ENCODE results near the gene SLBP. TPM values are rescaled to one million over a fixed set of nuclear protein-coding genes. Genes with fewer than 3 reads are reported as not detected.

Gene SLBP
- total RNA-seq, 1 experiment from 2014 or later: 43.5 TPM

- H3K36me3 Mint-ChIP-seq (ENCODE audit: insufficient read depth, unreplicated experiment): peaks cover 45% of the 10 kb centered on the region
- CTCF ChIA-PET: interaction anchor here (0.6 to 7.7 kb wide), 3 partner anchors 66 to 165 kb away, joined by 3 to 151 read pairs (median 3); no protein-coding TSS in a partner anchor
These were observed 31.4 kb upstream of the SLBP start for GRCh38 chr4:1743551-1743950.

DNA sequence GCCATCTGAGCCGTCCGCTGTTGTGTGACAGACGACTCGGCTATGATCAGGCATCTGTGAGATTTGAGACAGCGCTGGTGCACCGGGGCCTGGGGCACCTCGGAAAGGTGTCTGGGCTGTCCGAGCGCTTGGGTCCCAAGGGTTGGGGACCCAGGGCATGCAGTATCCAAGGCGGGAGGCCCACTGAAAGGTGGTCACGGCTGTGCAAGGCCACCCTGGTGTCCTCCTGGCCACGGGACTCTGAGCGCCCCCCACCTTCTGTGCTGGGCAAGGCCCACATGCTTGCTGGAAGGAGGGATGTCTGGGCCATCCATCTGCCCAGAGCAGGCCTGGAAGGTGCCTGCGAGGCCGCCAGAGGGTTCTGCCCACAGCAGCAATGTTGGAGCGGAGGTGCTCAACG lies 29.1 kb upstream of the SLBP start:
- Mint-ChIP-seq H3K4me3 (ENCODE audit: unreplicated experiment) (no peak overlapping the region), H3K4me1 (ENCODE audit: insufficient read depth, unreplicated experiment) (no peaks in the 10 kb centered on the region), H3K27me3 (ENCODE audit: insufficient read depth, unreplicated experiment) (no peaks in the 10 kb centered on the region), H3K27ac (ENCODE audit: low read depth, unreplicated experiment) (no peak overlapping the region), H3K9me3 (ENCODE audit: unreplicated experiment) (no peaks in the 10 kb centered on the region), H3K36me3 (ENCODE audit: insufficient read depth, unreplicated experiment) (peaks cover 64% of the 10 kb centered on the region)
- no TSS peak for BruUV-seq (replicated peaks)
- CTCF ChIA-PET: interaction anchor here (0.6 to 0.9 kb wide), 5 partner anchors 12 to 170 kb away, joined by 3 to 5 read pairs (median 3); no protein-coding TSS in a partner anchor
- TF ChIP-seq, protein P1, sequence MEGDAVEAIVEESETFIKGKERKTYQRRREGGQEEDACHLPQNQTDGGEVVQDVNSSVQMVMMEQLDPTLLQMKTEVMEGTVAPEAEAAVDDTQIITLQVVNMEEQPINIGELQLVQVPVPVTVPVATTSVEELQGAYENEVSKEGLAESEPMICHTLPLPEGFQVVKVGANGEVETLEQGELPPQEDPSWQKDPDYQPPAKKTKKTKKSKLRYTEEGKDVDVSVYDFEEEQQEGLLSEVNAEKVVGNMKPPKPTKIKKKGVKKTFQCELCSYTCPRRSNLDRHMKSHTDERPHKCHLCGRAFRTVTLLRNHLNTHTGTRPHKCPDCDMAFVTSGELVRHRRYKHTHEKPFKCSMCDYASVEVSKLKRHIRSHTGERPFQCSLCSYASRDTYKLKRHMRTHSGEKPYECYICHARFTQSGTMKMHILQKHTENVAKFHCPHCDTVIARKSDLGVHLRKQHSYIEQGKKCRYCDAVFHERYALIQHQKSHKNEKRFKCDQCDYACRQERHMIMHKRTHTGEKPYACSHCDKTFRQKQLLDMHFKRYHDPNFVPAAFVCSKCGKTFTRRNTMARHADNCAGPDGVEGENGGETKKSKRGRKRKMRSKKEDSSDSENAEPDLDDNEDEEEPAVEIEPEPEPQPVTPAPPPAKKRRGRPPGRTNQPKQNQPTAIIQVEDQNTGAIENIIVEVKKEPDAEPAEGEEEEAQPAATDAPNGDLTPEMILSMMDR (IDR thresholded peaks at IDR 0.05; ENCODE audit: unreplicated experiment): no peak
- no peak for DNase-seq (ENCODE audit: unreplicated experiment)
- POLR2A ChIA-PET: interaction anchor here (0.7 to 1.5 kb wide), 2 partner anchors 14 to 48 kb away, joined by 5 read pairs; no protein-coding TSS in a partner anchor
- intact Hi-C loops (cut with micrococcal nuclease): no loop called here

More at GRCh38 chr4:1743551-1743950, 31.4 kb upstream of the SLBP start:
- no peaks in the 10 kb centered on the region for H3K27me3 Mint-ChIP-seq (ENCODE audit: insufficient read depth, unreplicated experiment)
- TF ChIP-seq, protein P1 (IDR thresholded peaks at IDR 0.05; ENCODE audit: unreplicated experiment): no peak
- no peak overlapping the region for H3K27ac Mint-ChIP-seq (ENCODE audit: low read depth, unreplicated experiment)
- H3K9me3 Mint-ChIP-seq (ENCODE audit: unreplicated experiment): no peaks in the 10 kb centered on the region
- H3K4me3 Mint-ChIP-seq (ENCODE audit: unreplicated experiment): no peak overlapping the region
- BruUV-seq (replicated peaks): no TSS peak
- intact Hi-C loops (cut with micrococcal nuclease): no loop called here
- POLR2A ChIA-PET: interaction anchor here (0.7 kb wide), 1 partner anchor 10 kb away, joined by 3 read pairs; no protein-coding TSS in a partner anchor
- no peaks in the 10 kb centered on the region for H3K4me1 Mint-ChIP-seq (ENCODE audit: insufficient read depth, unreplicated experiment)
- DNase-seq (ENCODE audit: unreplicated experiment): no peak

- ChIA-PET POLR2A (no interaction called here), CTCF (interaction anchor here (0.7 to 1.5 kb wide), 2 partner anchors 8 to 159 kb away, joined by 3 to 4 read pairs; no protein-coding TSS in a partner anchor)
- intact Hi-C loops (cut with micrococcal nuclease): no loop called here
- H3K27ac Mint-ChIP-seq (ENCODE audit: low read depth, unreplicated experiment): no peak overlapping the region
- H3K27me3 Mint-ChIP-seq (ENCODE audit: insufficient read depth, unreplicated experiment): no peaks in the 10 kb centered on the region
- no peak for DNase-seq (ENCODE audit: unreplicated experiment)
- H3K9me3 Mint-ChIP-seq (ENCODE audit: unreplicated experiment): no peaks in the 10 kb centered on the region
- TF ChIP-seq, protein P1 (IDR thresholded peaks at IDR 0.05; ENCODE audit: unreplicated experiment): no peak
- BruUV-seq (replicated peaks): no TSS peak
- peaks cover 59% of the 10 kb centered on the region for H3K36me3 Mint-ChIP-seq (ENCODE audit: insufficient read depth, unreplicated experiment)
- no peak overlapping the region for H3K4me3 Mint-ChIP-seq (ENCODE audit: unreplicated experiment)
- no peaks in the 10 kb centered on the region for H3K4me1 Mint-ChIP-seq (ENCODE audit: insufficient read depth, unreplicated experiment)
These were observed 28.0 kb upstream of the SLBP start for GRCh38 chr4:1740021-1740545.

- peaks cover 52% of the 10 kb centered on the region for H3K36me3 Mint-ChIP-seq (ENCODE audit: insufficient read depth, unreplicated experiment)
- intact Hi-C loops (cut with micrococcal nuclease): no loop called here
- CTCF ChIA-PET: interaction anchor here (1.5 kb wide), 1 partner anchor 9 kb away, joined by 4 read pairs; no protein-coding TSS in a partner anchor
- no TSS peak for BruUV-seq (replicated peaks)
- no peak overlapping the region for H3K4me3 Mint-ChIP-seq (ENCODE audit: unreplicated experiment)
- H3K9me3 Mint-ChIP-seq (ENCODE audit: unreplicated experiment): no peaks in the 10 kb centered on the region
- TF ChIP-seq, protein P1 (IDR thresholded peaks at IDR 0.05; ENCODE audit: unreplicated experiment): no peak
- H3K4me1 Mint-ChIP-seq (ENCODE audit: insufficient read depth, unreplicated experiment): no peaks in the 10 kb centered on the region
- H3K27me3 Mint-ChIP-seq (ENCODE audit: insufficient read depth, unreplicated experiment): no peaks in the 10 kb centered on the region
- no peak overlapping the region for H3K27ac Mint-ChIP-seq (ENCODE audit: low read depth, unreplicated experiment)
- POLR2A ChIA-PET: no interaction called here
- DNase-seq (ENCODE audit: unreplicated experiment): no peak
These were observed 27.2 kb upstream of the SLBP start for GRCh38 chr4:1739358-1739757.

Measured in MCF 10A (cell line).